Mesothelial cell of epicardium (in vitro differentiated cells): ENCODE data around the gene MAST3. TPM values are rescaled to one million over a fixed set of nuclear protein-coding genes. Genes with fewer than 3 reads are reported as not detected.

Source experiments
- DNase-seq, 2 experiments: peaks; one replicate each; pipeline ENCODE4 v3.0.0; 2021; ENCODE audit warnings: low spot score in 2 of 2; ENCODE audit not compliant: unreplicated experiment in 2 of 2
- H3K27ac Mint-ChIP-seq: 2 replicates; pipeline ENCODE4 v1.8.0; 2021; ENCODE audit warnings: mixed read lengths
- H3K27me3 Mint-ChIP-seq: 2 replicates; pipeline ENCODE4 v1.8.0; 2021; ENCODE audit warnings: low read depth, mixed read lengths
- H3K36me3 Mint-ChIP-seq: 2 replicates; pipeline ENCODE4 v1.8.0; 2021; ENCODE audit warnings: mixed read lengths
- H3K4me1 Mint-ChIP-seq: 2 replicates; pipeline ENCODE4 v1.8.0; 2021; ENCODE audit warnings: mixed read lengths
- H3K4me3 Mint-ChIP-seq: 2 replicates; pipeline ENCODE4 v1.8.0; 2021; ENCODE audit warnings: mild to moderate bottlenecking, moderate library complexity, mixed read lengths
- H3K9me3 Mint-ChIP-seq: 2 replicates; pipeline ENCODE4 v1.8.0; 2021; ENCODE audit warnings: mixed read lengths
- CTCF ChIP-seq: fragments of 200-600 bp; sonication (generic); IDR thresholded peaks from one replicate; pipeline ENCODE4 v1.5.0; 2021; ENCODE audit warnings: antibody characterized with exemption; ENCODE audit not compliant: unreplicated experiment
- total RNA-seq: library from RNA; stranded (reverse); gene quantifications from 3 replicates; pipeline ENCODE4 v1.2.1, GENCODE V29; 2021

Gene MAST3
- total RNA-seq, 1 donor from 2014 or later, result 16.0 TPM

- H3K27ac Mint-ChIP-seq, result no peak overlapping the region
- no peak for TF ChIP-seq CTCF
- H3K9me3 Mint-ChIP-seq, result no peaks in the 10 kb centered on the region
- no peak overlapping the region for H3K4me3 Mint-ChIP-seq
- no peak for DNase-seq
- peaks cover 6% of the 10 kb centered on the region for H3K27me3 Mint-ChIP-seq
- no peaks in the 10 kb centered on the region for H3K36me3 Mint-ChIP-seq
- H3K4me1 Mint-ChIP-seq, result peaks cover 1% of the 10 kb centered on the region
These were observed 40.0 kb upstream of the MAST3 start for GRCh38 chr19:18057557-18057956.

- peak overlapping the region; percentile 76 for H3K27ac Mint-ChIP-seq
- TF ChIP-seq CTCF, result peak; percentile 96
- no peaks in the 10 kb centered on the region for H3K9me3 Mint-ChIP-seq
- H3K27me3 Mint-ChIP-seq, result peaks cover 5% of the 10 kb centered on the region
- peaks cover 1% of the 10 kb centered on the region for H3K4me1 Mint-ChIP-seq
- DNase-seq, result peak; percentile 72 to 92
- no peaks in the 10 kb centered on the region for H3K36me3 Mint-ChIP-seq
- H3K4me3 Mint-ChIP-seq, result peak overlapping the region; percentile 65
These were observed 39.2 kb upstream of the MAST3 start for GRCh38 chr19:18058208-18059009.

- no peak for TF ChIP-seq CTCF
- no peak for DNase-seq
- Mint-ChIP-seq H3K4me3 (no peak overlapping the region), H3K27me3 (peaks cover 6% of the 10 kb centered on the region), H3K27ac (no peak overlapping the region), H3K9me3 (no peaks in the 10 kb centered on the region), H3K4me1 (peaks cover 1% of the 10 kb centered on the region), H3K36me3 (no peaks in the 10 kb centered on the region)
These were observed 38.3 kb upstream of the MAST3 start for GRCh38 chr19:18059297-18059696.

- H3K36me3 Mint-ChIP-seq, result no peaks in the 10 kb centered on the region
- H3K27me3 Mint-ChIP-seq, result peaks cover 9% of the 10 kb centered on the region
- H3K9me3 Mint-ChIP-seq, result no peaks in the 10 kb centered on the region
- H3K4me3 Mint-ChIP-seq, result peak overlapping the region; percentile 15
- TF ChIP-seq CTCF, result no peak
- no peak for DNase-seq
- H3K4me1 Mint-ChIP-seq, result peaks cover 1% of the 10 kb centered on the region
- no peak overlapping the region for H3K27ac Mint-ChIP-seq
These were observed 37.7 kb upstream of the MAST3 start for GRCh38 chr19:18059902-18060301.

- Mint-ChIP-seq H3K27ac (no peak overlapping the region), H3K36me3 (no peaks in the 10 kb centered on the region), H3K4me3 (no peak overlapping the region), H3K4me1 (peaks cover 1% of the 10 kb centered on the region), H3K9me3 (no peaks in the 10 kb centered on the region), H3K27me3 (peaks cover 12% of the 10 kb centered on the region)
- TF ChIP-seq CTCF, result no peak
- DNase-seq, result no peak
These were observed 37.1 kb upstream of the MAST3 start for GRCh38 chr19:18060472-18060871.
